ENCODE data around the gene RB1. TPM values are rescaled to one million over a fixed set of nuclear protein-coding genes. Genes with fewer than 3 reads are reported as not detected.

Gene RB1
- total and polyA plus RNA-seq, 11 donors, result 8.5 to 52.1 (median 26.7) TPM

DNA sequence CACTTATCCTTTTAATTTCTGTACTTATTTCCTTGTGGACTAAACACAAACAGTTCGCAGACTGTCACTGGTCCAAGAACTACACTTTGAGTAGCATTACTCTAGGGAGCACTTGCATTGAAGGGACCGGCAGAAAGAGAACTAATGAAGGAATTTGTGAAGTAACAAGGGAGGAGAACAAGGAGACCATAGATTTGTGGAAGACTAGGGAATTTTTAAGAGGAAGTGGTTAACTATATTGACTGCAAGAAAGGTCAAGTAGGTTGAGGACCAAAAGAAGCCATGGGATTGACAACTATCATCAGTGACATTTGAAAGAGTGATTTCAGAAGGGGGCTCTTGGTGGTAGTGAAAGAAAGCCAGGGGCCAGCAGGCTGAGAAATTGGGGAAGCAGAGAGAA lies 4.0 kb upstream of the RB1 start:
- H3K27ac ChIP-seq, result no peak overlapping the region
- H3K4me1 ChIP-seq, result peaks cover 0 to 12% (median 4%) of the 10 kb centered on the region in 12 donors

DNA sequence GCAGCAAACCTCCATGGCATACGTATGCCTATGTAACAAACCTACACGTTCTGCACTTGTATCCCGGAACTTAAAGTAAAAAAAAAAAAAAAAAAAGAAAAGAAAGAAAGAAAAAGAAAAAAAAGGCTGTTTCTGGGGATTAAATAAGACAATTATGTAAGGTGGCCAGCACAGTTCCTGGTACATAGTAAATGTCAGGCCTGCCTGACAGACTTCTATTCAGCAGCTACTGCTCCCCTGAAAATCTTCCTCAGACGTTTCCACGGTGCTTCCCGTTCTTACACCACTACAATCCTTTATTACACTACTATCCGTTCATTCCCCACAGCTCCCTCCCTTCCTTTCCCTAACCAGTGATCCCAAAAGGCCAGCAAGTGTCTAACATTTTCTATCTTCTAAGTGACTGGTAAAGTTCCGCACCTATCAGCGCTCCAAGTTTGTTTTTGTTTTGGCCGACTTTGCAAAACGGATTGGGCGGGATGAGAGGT lies 636 bp upstream of the RB1 start:
- no peaks in the 10 kb centered on the region for H3K27me3 ChIP-seq
- intact Hi-C loops (cut with DNase I), result loop anchor here in 9 of 10 donors (1.0 to 10.0 kb wide), 11 partner anchors 46 to 208 kb away; partner anchors contain the start of genes ITM2B (in 2 of the 9) and MED4 (in 2 of the 9)
- H3K27ac ChIP-seq, result peak overlapping the region; percentile 97 to 100 (median 100)
- peaks cover 0 to 13% (median 7%) of the 10 kb centered on the region in 9 donors for H3K36me3 ChIP-seq
- no peaks in the 10 kb centered on the region for H3K9me3 ChIP-seq
- TF ChIP-seq, protein P1, sequence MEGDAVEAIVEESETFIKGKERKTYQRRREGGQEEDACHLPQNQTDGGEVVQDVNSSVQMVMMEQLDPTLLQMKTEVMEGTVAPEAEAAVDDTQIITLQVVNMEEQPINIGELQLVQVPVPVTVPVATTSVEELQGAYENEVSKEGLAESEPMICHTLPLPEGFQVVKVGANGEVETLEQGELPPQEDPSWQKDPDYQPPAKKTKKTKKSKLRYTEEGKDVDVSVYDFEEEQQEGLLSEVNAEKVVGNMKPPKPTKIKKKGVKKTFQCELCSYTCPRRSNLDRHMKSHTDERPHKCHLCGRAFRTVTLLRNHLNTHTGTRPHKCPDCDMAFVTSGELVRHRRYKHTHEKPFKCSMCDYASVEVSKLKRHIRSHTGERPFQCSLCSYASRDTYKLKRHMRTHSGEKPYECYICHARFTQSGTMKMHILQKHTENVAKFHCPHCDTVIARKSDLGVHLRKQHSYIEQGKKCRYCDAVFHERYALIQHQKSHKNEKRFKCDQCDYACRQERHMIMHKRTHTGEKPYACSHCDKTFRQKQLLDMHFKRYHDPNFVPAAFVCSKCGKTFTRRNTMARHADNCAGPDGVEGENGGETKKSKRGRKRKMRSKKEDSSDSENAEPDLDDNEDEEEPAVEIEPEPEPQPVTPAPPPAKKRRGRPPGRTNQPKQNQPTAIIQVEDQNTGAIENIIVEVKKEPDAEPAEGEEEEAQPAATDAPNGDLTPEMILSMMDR (IDR thresholded peaks at IDR 0.05), result no peak
- TF ChIP-seq POLR2A (IDR thresholded peaks at IDR 0.05), result no peak
- H3K4me3 ChIP-seq, result peak overlapping the region; percentile 76 to 99 (median 94)
- peaks cover 0 to 36% (median 27%) of the 10 kb centered on the region in 12 donors for H3K4me1 ChIP-seq
- peak in 2 of 4 donors; percentile 26 to 33 for ATAC-seq
- no peak for DNase-seq
- WGBS, 4 donors, result 13 to 16% (median 14%) methylated on average over 12 of the region's 12 CpGs

More for the DNA sequence above, 4.0 kb upstream of the RB1 start:
- TF ChIP-seq, protein P1 (IDR thresholded peaks at IDR 0.05), result no peak
- TF ChIP-seq POLR2A (IDR thresholded peaks at IDR 0.05), result no peak
- Histone ChIP-seq H3K9me3 (no peaks in the 10 kb centered on the region), H3K4me3 (no peak overlapping the region), H3K36me3 (no peaks in the 10 kb centered on the region), H3K27me3 (no peaks in the 10 kb centered on the region)
- intact Hi-C loops (cut with DNase I), result no loop called here
- no peak for ATAC-seq
- WGBS, 4 donors, result 71 to 78% (median 75%) methylated on average over 2 of the region's 2 CpGs
- DNase-seq, result no peak

DNA sequence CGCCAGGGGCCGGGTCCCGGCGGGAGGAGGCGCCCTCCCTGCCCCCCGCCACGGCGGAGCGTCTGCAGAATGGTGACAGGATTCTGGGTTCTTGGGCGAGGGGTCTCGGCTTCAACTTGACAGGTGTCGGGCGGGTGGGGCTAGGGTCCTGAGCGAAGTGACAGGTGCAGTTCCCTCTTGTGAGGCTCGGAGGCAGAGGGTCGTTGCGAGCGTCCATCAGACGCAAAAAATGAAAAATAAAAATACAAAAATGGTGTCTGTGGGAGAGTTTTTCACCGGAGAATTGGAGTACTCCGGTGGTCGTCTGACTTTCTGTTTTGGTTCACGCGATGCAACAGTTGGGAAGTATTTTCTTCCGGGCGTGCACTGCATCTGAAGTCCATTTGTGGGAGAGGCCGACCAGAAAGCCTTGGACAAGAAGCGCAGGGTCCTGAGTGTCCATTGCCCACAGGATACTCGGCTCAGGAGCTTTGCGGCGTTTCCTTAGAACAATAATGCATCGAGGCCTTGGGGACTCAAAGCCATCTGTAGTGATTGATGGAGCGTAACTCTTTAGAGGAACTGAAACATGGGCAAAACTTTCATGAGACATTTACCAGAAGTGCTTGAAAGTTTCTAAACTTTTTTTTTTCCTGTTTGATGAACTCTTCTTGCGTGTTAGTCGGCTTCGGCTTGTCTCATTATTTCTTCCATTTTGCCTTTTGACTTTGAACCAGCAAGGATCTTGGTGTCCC lies 759 bp downstream of the RB1 start:
- Histone ChIP-seq H3K4me1 (peaks cover 0 to 42% (median 30%) of the 10 kb centered on the region in 12 donors), H3K9me3 (no peaks in the 10 kb centered on the region), H3K27me3 (no peaks in the 10 kb centered on the region), H3K36me3 (peaks cover 0 to 27% (median 20%) of the 10 kb centered on the region in 9 donors), H3K4me3 (peak overlapping the region; percentile 76 to 99 (median 94)), H3K27ac (peak overlapping the region; percentile 97 to 100 (median 100))
- intact Hi-C loops (cut with DNase I), result loop anchor here in 8 of 10 donors (1.0 to 10.0 kb wide), 8 partner anchors 47 to 207 kb away; partner anchors contain the start of genes ITM2B (in 2 of the 8) and MED4 (in 1 of the 8)
- 1 to 2% (median 1%) methylated on average over 29 to 36 of the region's 36 CpGs for WGBS, 4 donors
- DNase-seq (peak; percentile 47 to 61 (median 51)), ATAC-seq (peak; percentile 4 to 39 (median 23))
- TF ChIP-seq, protein P1 (IDR thresholded peaks at IDR 0.05), result no peak
- no peak for TF ChIP-seq POLR2A (IDR thresholded peaks at IDR 0.05)

DNA sequence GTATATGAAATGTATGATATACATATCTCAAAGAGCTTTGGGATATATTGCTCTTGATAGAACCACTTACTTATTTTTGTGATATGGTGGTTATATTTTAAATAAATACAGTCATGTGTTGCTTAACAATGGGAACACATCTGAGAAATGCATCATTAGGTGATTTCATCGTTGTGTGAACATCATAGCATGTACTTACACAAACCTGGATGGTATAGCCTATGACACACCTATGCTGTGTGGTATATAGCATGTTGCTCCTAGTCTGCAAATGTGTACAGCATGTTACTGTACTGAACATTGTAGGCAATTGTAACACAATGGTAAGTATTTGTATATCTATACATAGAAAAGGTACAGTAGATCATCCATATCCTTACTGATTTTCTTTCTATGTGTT lies 7.7 kb downstream of the RB1 start:
- Histone ChIP-seq H3K27ac (no peak overlapping the region), H3K27me3 (no peaks in the 10 kb centered on the region), H3K36me3 (peaks cover 0 to 47% (median 32%) of the 10 kb centered on the region in 9 donors), H3K4me3 (no peak overlapping the region), H3K9me3 (peaks cover 0 to 7% (median 0%) of the 10 kb centered on the region in 12 donors), H3K4me1 (peaks cover 0 to 61% (median 35%) of the 10 kb centered on the region in 12 donors)
- intact Hi-C loops (cut with DNase I), result loop anchor here in 1 of 10 donors (10.0 kb wide), 1 partner anchor 186 kb away; no protein-coding TSS in a partner anchor
- ATAC-seq (no peak), DNase-seq (no peak)
- 52 to 76% (median 69%) methylated on average over 1 of the region's 1 CpG for WGBS, 4 donors
- TF ChIP-seq, protein P1 (IDR thresholded peaks at IDR 0.05), result no peak
- no peak for TF ChIP-seq POLR2A (IDR thresholded peaks at IDR 0.05)
